Neural crest cell (in vitro differentiated cells): Measurements from ENCODE around the gene LRRC27. TPM values are rescaled to one million over a fixed set of nuclear protein-coding genes. Genes with fewer than 3 reads are reported as not detected.

Experiments
- DNase-seq: peaks from one replicate; pipeline ENCODE4 v3.0.0; 2021; ENCODE audit warnings: low read depth, mixed read lengths, low spot score
- H3K27ac Mint-ChIP-seq: one replicate; pipeline ENCODE4 v1.8.0; 2021; ENCODE audit warnings: mild to moderate bottlenecking, mixed read lengths; ENCODE audit not compliant: unreplicated experiment
- H3K27me3 Mint-ChIP-seq: 2 replicates; pipeline ENCODE4 v1.8.0; 2021; ENCODE audit warnings: low read depth, mild to moderate bottlenecking, mixed read lengths
- H3K36me3 Mint-ChIP-seq: 2 replicates; pipeline ENCODE4 v1.8.0; 2021; ENCODE audit warnings: low read depth, mild to moderate bottlenecking, mixed read lengths
- H3K4me1 Mint-ChIP-seq: 2 replicates; pipeline ENCODE4 v1.8.0; 2021; ENCODE audit warnings: mixed read lengths
- H3K4me3 Mint-ChIP-seq: one replicate; pipeline ENCODE4 v1.8.0; 2021; ENCODE audit warnings: mild to moderate bottlenecking, mixed read lengths
- H3K9me3 Mint-ChIP-seq: 2 replicates; pipeline ENCODE4 v1.8.0; 2021; ENCODE audit warnings: mixed read lengths
- CTCF ChIP-seq: fragments of 200-600 bp; sonication (generic); conservative IDR thresholded peaks from 2 replicates; pipeline ENCODE4 v1.5.0; 2021; ENCODE audit warnings: antibody characterized with exemption, mild to moderate bottlenecking
- total RNA-seq: library from RNA; stranded (reverse); gene quantifications from 2 replicates; pipeline ENCODE4 v1.2.1, GENCODE V29; 2021

The LRRC27 gene
- total RNA-seq, 1 donor from 2014 or later: 21.9 TPM

- Mint-ChIP-seq H3K4me3 (no peak overlapping the region), H3K27ac (no peak overlapping the region), H3K36me3 (peaks cover 15% of the 10 kb centered on the region), H3K27me3 (no peaks in the 10 kb centered on the region), H3K4me1 (peaks cover 5% of the 10 kb centered on the region), H3K9me3 (no peaks in the 10 kb centered on the region)
- DNase-seq: no peak
- TF ChIP-seq CTCF: no peak
Measured at GRCh38 chr10:132370426-132371340, 38.7 kb downstream of the LRRC27 start.

DNA sequence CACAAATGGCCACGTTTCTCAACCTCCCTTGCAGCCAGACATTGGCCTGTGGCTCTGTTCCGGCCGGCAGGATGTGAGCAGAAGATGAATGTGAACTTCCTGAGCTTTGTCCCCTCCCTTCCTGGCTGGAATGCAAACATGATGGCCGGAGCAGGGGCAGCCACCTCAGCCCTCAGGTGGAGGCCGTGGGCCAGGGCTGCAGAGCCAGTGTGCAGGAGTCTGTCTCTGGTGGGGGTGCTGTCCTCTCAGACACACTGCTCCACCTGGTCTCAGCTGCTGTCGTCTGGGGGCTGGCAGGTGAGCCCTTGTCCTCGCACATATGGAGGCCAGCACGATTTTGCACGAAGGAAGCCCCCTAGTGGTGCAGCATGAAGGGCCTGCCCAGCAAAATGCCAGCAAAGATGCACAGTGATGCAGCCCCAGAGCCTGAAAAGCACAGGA is 39.7 kb downstream of the LRRC27 start:
- peaks cover 10% of the 10 kb centered on the region for H3K4me1 Mint-ChIP-seq
- DNase-seq: no peak
- peaks cover 20% of the 10 kb centered on the region for H3K36me3 Mint-ChIP-seq
- no peak overlapping the region for H3K27ac Mint-ChIP-seq
- peak; percentile 47 for TF ChIP-seq CTCF
- H3K9me3 Mint-ChIP-seq: no peaks in the 10 kb centered on the region
- no peak overlapping the region for H3K4me3 Mint-ChIP-seq
- H3K27me3 Mint-ChIP-seq: no peaks in the 10 kb centered on the region

GRCh38 chr10:132372516-132373095 is 40.6 kb downstream of the LRRC27 start:
- H3K4me3 Mint-ChIP-seq: no peak overlapping the region
- peaks cover 10% of the 10 kb centered on the region for H3K4me1 Mint-ChIP-seq
- H3K27ac Mint-ChIP-seq: no peak overlapping the region

GRCh38 chr10:132373241-132373955 is 41.4 kb downstream of the LRRC27 start:
- Mint-ChIP-seq H3K27me3 (no peaks in the 10 kb centered on the region), H3K4me3 (no peak overlapping the region), H3K4me1 (peaks cover 10% of the 10 kb centered on the region), H3K36me3 (peaks cover 11% of the 10 kb centered on the region), H3K9me3 (no peaks in the 10 kb centered on the region), H3K27ac (no peak overlapping the region)
- DNase-seq: no peak
- no peak for TF ChIP-seq CTCF

More at GRCh38 chr10:132372516-132373095, 40.6 kb downstream of the LRRC27 start:
- no peak for TF ChIP-seq CTCF
- H3K9me3 Mint-ChIP-seq: no peaks in the 10 kb centered on the region
- no peak for DNase-seq
- peaks cover 11% of the 10 kb centered on the region for H3K36me3 Mint-ChIP-seq
- H3K27me3 Mint-ChIP-seq: no peaks in the 10 kb centered on the region

GRCh38 chr10:132374176-132374575 is 42.2 kb downstream of the LRRC27 start:
- Mint-ChIP-seq H3K4me3 (no peak overlapping the region), H3K27ac (no peak overlapping the region), H3K36me3 (peaks cover 6% of the 10 kb centered on the region), H3K9me3 (no peaks in the 10 kb centered on the region), H3K27me3 (no peaks in the 10 kb centered on the region), H3K4me1 (peaks cover 10% of the 10 kb centered on the region)
- no peak for TF ChIP-seq CTCF
- DNase-seq: no peak
